ENCODE measurements around the gene CLRN2.

DNA sequence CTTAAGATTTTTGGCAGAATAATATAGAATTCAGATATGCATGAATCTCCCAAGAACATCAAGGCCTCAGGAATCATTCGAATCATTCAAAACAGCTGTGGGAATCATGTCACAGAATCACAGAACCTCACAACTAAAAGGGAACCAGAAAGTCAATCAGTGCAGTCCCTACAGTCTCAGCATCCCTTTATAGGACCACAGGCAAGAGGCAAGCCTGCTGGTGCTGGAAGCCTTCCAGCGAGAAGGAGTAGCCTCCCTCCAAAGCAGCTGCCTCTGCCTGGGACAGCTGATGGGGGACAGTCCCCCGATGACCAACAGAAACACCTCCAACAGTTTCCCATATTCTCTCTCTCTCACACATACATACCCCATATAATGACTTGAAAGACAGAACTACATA is 23.8 kb upstream of the CLRN2 start:
- TF ChIP-seq EZH2phosphoT487 (IDR thresholded peaks at IDR 0.05) (no peak), EZH2 (IDR thresholded peaks at IDR 0.05) (no peak)

Data from neural progenitor cell (in vitro differentiated cells).